ENCODE measurements around the gene XRN1. TPM values are rescaled to one million over a fixed set of nuclear protein-coding genes. Genes with fewer than 3 reads are reported as not detected.
A peak's percentile ranks its signal among the peaks of the same experiment; 100 is the strongest.

Gene XRN1
- polyA plus RNA-seq, 1 donor (not counting 4 experiments of a cell fraction or from before 2014, with no cell fraction given) = 14.4 TPM

- Histone ChIP-seq H3K36me3 (ENCODE audit: control insufficient read depth in 2 of 2, extremely low read depth in 1 of 2, insufficient read depth in 2 of 2, low read length in 2 of 2) (no peaks in the 10 kb centered on the region), H2AFZ (ENCODE audit: control insufficient read depth, low read length) (no peak overlapping the region), H3K4me2 (ENCODE audit: control insufficient read depth, extremely low read depth, insufficient read depth, low read depth, low read length) (no peak overlapping the region), H3K4me1 (ENCODE audit: control insufficient read depth, extremely low read depth, insufficient read depth, low read length) (no peaks in the 10 kb centered on the region), H3K79me2 (ENCODE audit: control insufficient read depth, insufficient read depth, low read length) (no peaks in the 10 kb centered on the region), H3K9me1 (ENCODE audit: control insufficient read depth, extremely low read depth, insufficient read depth, low read length) (no peaks in the 10 kb centered on the region), H3K9ac (ENCODE audit: control insufficient read depth, extremely low read depth, insufficient read depth, low read length) (no peak overlapping the region), H3K27me3 (ENCODE audit: control insufficient read depth, extremely low read depth, insufficient read depth, low read length) (no peaks in the 10 kb centered on the region), H4K20me1 (ENCODE audit: control insufficient read depth, extremely low read depth, insufficient read depth, low read length) (no peaks in the 10 kb centered on the region), H3K9me3 (ENCODE audit: control insufficient read depth, low read depth, low read length) (no peaks in the 10 kb centered on the region), H3K4me3 (ENCODE audit: control insufficient read depth in 2 of 3, extremely low read depth in 1 of 3, insufficient read depth in 2 of 3, low read depth in 1 of 3, low read length in 3 of 3) (no peak overlapping the region), H3K27ac (ENCODE audit: control insufficient read depth, insufficient read depth, low read length) (no peak overlapping the region)
- dilution Hi-C loops (cut with MboI; ENCODE audit: extremely low pct_ligation_motif_present, low sequenced_read_pairs) = no loop called here
- no peak for FAIRE-seq
- TF ChIP-seq CTCF (optimal IDR thresholded peaks at IDR 0.05 in 1 of 3, IDR thresholded peaks at IDR 0.05 in 1 of 3, conservative IDR thresholded peaks at IDR 0.05 in 1 of 3; ENCODE audit: extremely low read depth in 1 of 3, insufficient read depth in 2 of 3, low read length in 3 of 3) (no peak), EZH2 (IDR thresholded peaks at IDR 0.05; ENCODE audit: low read length) (no peak)
- DNase-seq (ENCODE audit: low read depth, low spot score) = no peak
These were observed 166.4 kb downstream of the XRN1 start for GRCh38 chr3:142281474-142281873.

GRCh38 chr3:142279965-142280590, 167.8 kb downstream of the XRN1 start:
- Histone ChIP-seq H2AFZ (ENCODE audit: control insufficient read depth, low read length) (no peak overlapping the region), H3K36me3 (ENCODE audit: control insufficient read depth in 2 of 2, extremely low read depth in 1 of 2, insufficient read depth in 2 of 2, low read length in 2 of 2) (no peaks in the 10 kb centered on the region), H3K79me2 (ENCODE audit: control insufficient read depth, insufficient read depth, low read length) (no peaks in the 10 kb centered on the region), H4K20me1 (ENCODE audit: control insufficient read depth, extremely low read depth, insufficient read depth, low read length) (no peaks in the 10 kb centered on the region), H3K4me1 (ENCODE audit: control insufficient read depth, extremely low read depth, insufficient read depth, low read length) (no peaks in the 10 kb centered on the region), H3K4me3 (ENCODE audit: control insufficient read depth in 2 of 3, extremely low read depth in 1 of 3, insufficient read depth in 2 of 3, low read depth in 1 of 3, low read length in 3 of 3) (no peak overlapping the region), H3K4me2 (ENCODE audit: control insufficient read depth, extremely low read depth, insufficient read depth, low read depth, low read length) (no peak overlapping the region), H3K9me1 (ENCODE audit: control insufficient read depth, extremely low read depth, insufficient read depth, low read length) (no peaks in the 10 kb centered on the region), H3K9ac (ENCODE audit: control insufficient read depth, extremely low read depth, insufficient read depth, low read length) (no peak overlapping the region), H3K27ac (ENCODE audit: control insufficient read depth, insufficient read depth, low read length) (no peak overlapping the region), H3K9me3 (ENCODE audit: control insufficient read depth, low read depth, low read length) (no peaks in the 10 kb centered on the region), H3K27me3 (ENCODE audit: control insufficient read depth, extremely low read depth, insufficient read depth, low read length) (no peaks in the 10 kb centered on the region)
- DNase-seq (ENCODE audit: low read depth, low spot score) (peak; percentile 9), FAIRE-seq (peak; percentile 93)
- dilution Hi-C loops (cut with MboI; ENCODE audit: extremely low pct_ligation_motif_present, low sequenced_read_pairs) = no loop called here
- TF ChIP-seq EZH2 (IDR thresholded peaks at IDR 0.05; ENCODE audit: low read length) (no peak), CTCF (optimal IDR thresholded peaks at IDR 0.05 in 1 of 3, IDR thresholded peaks at IDR 0.05 in 1 of 3, conservative IDR thresholded peaks at IDR 0.05 in 1 of 3; ENCODE audit: extremely low read depth in 1 of 3, insufficient read depth in 2 of 3, low read length in 3 of 3) (peak in 2 of 3 experiments; percentile 71 to 91)

Measured in keratinocyte (primary cell).